RPMI7951 (cell line): Measurements from ENCODE around the gene RAD51B. TPM values are rescaled to one million over a fixed set of nuclear protein-coding genes. Genes with fewer than 3 reads are reported as not detected.
"Not testable (repeated sequence)": the region's sequence is repeated elsewhere in the genome, so short reads cannot be mapped to it uniquely, and the experiment has no call there.

Source experiments
- DNase-seq: peaks from one replicate; pipeline ENCODE4 v3.0.0-alpha.2; 2012; ENCODE audit warnings: low read depth
- total RNA-seq: library from RNA; depleted of rRNA; stranded (reverse); fragments of >200 nt; shearing (Covaris generic); gene quantifications from 2 replicates; pipeline ENCODE4 v1.2.3, GENCODE V29; 2014

The RAD51B gene
- total RNA-seq, 1 experiment from 2014 or later = 10.9 TPM

DNA sequence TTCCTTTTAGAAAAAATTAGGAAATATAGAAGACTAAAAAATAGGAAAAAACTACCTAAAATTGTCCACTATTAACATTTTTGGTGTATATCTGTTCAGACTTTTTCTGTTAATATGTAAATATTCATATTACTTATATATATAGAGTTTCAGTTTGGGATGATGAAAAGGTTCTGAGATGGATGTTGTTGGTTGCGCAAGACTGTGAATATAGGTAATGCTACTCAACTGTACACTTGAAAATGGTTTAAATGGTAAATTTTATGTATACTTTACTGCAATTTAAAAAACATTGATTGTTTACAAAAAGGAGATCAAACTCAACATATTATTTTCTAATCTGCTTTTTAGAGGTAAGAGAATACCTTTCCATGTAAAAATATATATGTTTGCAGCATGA lies 200.9 kb downstream of the RAD51B start:
- no peak for DNase-seq

DNA sequence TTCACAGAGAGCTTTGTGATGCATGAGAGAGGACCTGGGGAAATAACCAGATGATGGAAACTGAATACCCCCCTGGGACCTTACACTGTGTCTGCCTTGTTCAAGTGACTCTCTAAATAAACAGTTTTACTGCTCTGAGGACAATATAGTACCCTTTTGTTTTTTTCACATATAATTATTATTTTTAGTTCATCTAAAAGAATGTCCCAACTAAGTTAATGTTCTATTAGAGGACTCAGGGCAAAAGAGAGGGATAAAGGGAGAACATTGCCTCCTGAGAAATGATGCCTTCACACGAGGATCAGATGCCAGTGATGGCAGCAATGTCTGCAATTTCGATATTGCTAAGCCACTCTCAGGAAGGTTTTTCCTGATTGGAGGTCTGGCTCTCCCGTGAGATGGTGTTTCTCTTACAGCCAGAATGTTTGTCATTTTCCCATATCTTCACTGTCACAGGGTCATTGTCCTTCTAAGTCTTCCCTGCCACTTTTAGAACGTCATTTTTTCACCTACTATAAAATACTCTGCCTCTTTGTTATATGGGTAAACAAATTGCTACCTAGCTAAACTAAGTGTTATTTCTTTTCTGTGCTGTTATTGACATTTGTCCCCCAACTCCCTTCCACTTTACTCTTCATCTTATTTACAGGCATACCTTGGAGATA lies 201.6 kb downstream of the RAD51B start:
- DNase-seq = no peak

DNA sequence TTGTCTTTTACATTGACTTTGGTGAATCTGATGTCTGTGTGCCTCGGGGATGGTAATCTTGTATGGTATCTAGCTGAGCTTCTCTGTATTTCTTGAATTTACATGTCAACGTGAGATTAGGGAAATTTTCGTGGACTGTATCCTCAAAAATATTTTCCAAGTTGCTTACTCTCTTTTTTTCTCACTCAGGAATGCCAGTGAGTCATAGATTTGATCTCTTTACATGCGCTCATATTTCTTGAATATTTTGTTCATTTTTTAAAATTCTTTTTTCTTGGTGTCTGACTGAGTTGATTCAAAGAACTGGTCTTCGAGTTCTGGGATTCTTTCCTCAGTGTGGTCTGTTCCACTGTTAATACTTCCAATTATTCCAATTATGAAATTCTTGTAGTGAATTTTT lies 207.7 kb downstream of the RAD51B start:
- DNase-seq = peak; percentile 11

GRCh38 chr14:68028075-68028474 lies 208.5 kb downstream of the RAD51B start:
- DNase-seq = no peak

- DNase-seq = not testable (repeated sequence)
These were observed 211.4 kb downstream of the RAD51B start for GRCh38 chr14:68031011-68031410.

DNA sequence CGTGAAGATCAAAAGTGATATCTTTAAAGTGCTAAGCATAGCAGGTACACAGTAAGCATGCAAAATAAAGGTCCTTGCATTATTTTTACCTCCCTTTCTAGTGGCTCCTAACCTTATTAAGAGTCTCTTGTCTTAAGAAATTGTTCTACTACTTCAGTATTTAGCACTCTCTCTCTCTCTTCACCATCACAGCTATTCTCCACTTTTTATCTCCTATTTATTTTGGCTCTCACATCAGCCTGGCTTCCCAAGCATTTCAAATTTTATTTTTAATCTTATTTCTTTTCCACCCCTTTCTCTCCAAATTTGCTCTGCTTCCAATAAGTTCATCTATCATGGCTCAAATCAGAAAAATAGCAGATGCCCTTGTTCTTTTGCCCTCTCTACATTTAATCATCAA lies 212.6 kb downstream of the RAD51B start:
- DNase-seq = no peak

DNA sequence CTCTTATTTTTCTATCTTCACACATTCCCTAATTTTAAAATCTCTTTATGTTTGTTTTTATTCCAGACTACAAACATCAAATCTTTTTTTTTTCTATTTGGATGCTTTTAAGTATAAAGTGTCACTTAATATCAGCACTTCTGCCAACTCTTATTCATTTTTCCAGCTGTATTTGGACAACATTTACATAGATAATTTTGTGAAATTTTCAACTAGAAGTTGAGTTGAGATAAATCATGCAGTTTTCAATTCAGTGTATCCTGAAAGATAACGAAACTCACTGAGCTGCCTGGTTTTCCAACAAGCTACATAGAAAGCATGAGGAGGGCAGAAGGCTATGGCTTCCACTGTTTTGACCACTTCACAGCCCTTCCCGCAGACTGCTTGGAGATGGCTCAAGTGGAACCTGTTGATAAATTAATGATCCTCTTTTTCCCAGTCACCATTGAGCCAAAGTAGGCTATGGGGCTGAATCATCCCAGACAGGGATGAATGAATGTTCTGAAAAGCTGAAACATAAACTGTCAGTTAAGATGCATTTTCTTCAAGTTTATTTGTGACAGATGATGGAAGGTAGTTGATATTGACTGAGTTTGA lies 213.9 kb downstream of the RAD51B start:
- DNase-seq = no peak

- no peak for DNase-seq
These were observed 215.3 kb downstream of the RAD51B start for GRCh38 chr14:68034896-68035295.

DNA sequence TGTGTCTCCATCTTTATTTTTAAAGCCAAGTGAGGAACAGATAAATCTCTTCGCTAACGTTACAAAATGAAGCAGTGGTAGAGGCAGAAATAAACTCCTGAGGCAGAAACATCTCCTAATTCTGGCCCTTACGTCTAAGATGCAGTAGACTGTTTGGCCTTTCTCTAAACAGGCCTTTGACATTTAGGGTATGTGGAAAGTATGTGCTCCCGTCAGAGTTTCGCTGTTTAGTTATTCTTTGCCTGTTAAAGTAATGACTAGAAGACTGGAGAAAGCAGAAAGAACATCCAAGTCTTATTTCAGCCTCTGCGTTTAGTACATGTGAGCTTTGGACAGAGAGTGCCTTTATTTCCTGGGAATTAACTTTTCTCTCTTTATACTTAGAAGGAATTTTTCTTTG lies 216.6 kb downstream of the RAD51B start:
- DNase-seq = no peak

DNA sequence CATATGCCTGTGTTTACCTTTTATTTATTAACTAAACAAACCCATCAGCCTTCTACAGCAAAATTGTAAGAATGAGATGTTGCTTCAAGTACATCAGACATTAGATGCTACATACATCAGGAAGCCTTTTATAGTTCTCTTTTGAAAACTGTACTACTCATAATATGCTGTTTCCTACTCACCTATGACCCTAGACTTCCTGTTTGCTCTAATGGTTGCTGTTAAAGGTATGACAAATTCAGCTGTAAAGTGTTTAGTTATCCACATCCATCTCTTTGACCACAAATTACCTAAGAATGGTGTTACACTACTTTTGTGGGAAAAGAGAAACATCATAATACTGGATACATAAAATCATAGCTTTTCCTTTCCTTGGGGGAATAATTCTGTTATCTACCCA lies 220.0 kb downstream of the RAD51B start:
- no peak for DNase-seq

GRCh38 chr14:68040633-68041369 lies 221.2 kb downstream of the RAD51B start:
- DNase-seq = no peak

DNA sequence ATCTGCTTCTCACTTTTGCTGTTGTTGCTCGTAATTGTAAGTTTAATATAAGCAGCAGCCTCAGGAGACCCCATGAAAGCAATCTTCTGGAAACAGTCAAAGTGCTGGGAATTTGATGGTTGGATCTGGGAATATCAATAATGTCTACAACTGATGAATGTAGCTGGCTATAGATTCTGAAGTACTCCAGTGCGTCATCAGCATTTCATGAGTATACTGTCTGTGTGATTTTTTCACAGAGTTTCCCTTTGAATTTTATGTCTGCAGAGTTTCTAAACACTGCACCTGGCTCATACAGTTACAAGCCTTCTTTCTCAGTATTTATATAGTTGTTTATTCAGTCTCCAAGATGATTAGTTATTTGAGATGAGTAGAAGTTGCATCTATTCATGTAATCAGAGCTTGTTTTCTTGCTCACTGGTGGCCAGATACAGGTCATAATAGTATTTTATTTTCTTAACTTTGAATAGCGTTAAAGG lies 222.3 kb downstream of the RAD51B start:
- no peak for DNase-seq

DNA sequence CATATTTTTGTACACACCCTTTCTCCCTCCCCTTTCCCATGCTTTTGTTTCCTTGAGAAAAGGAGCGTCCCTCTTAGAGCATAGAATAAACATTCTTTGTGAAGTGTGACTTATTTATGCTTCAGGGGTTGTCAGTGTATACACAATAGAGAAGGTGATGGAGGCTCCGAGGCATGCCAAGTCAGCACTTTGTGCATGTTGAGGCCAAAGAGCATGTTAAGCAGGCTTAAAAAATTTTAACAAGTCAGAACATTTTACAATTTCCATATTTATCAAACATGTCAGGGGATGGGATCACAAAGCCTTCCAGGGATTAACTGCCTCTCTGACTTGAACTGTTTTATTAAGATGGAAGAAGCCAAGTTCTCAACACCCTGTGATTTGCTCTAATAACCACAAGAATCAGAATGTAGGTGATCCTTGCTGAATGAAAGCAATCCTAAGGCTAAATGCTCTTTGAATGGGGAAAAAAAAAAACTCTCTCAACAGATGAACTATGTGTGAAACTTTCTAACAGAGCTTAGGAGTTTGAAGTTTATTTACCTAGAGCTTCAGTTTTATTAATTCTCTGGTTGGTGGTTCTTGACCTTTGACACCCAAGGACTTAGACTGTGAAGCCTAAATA lies 223.1 kb downstream of the RAD51B start:
- no peak for DNase-seq

DNA sequence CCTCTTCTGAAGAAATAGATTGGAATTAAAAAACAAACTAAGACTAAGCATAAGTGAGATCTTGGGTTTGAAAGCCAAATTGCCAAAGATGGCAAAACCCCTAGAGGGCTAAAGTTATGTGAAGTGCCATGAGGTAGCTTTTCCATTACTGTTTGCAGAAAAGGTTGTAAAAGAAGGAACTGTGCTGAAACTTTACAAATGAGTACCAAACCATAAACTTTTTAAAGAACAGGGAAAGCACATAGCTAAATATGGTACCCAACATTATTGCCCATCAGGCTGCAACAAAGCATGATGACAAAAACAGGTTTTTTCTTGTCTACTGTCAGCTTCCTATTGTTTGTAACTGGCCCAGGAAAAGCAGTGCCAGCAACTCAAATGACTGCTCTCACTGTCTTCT lies 224.2 kb downstream of the RAD51B start:
- DNase-seq = no peak

DNA sequence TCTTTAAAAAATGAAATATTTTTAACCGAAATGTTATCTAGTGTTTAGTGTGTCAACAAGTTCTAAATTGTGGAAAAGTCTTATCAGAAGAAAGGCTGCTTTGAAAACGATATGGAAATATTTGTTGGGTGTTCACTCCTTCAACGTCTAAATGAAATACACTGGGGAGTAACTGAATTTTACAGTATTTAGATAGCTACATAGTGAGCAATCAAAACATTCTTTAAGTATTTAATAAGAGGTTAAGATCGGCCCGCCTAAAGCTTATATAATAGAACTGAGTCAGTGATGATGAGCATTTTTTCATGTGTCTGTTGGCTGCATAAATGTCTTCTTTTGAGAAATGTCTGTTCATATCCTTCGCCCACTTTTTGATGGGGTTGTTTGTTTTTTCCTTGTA lies 228.3 kb downstream of the RAD51B start:
- no peak for DNase-seq

GRCh38 chr14:68048815-68049214 lies 229.2 kb downstream of the RAD51B start:
- not testable (repeated sequence) for DNase-seq

DNA sequence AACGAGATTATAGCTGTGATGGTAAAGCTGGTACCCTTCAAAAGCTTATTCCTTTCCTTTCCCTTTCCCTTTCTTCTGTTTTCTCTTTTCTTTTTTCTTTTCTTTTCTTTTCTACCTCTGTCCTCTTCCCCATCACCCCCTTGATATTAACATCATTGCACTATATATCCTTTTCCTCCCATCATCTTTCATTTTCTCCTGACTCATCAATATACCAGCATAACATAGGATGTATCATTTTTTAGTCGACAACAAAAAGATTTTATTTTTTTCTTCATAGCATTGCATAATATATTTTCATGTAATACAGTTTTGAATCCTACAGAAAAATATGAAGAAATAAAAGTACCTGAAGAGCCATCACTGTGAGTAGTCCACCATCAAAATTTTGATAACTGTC lies 230.6 kb downstream of the RAD51B start:
- DNase-seq = no peak

DNA sequence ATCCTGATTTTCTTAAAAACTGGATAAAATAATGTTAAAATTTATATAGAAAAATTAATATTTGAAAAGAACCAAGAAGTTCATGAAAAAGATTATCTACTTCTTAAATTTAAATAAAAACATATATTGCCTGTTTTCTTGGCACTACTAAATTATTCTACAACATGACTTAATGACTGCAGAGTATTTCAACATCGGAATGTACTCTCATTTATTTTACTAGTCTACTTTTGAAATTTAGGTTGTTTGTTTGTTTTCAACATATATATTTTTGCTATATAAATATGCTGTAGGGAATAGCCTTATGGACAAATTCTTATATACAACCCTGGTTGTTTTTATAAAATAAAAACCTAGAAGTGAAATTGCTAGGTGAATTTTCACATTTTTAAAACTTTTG lies 231.6 kb downstream of the RAD51B start:
- no peak for DNase-seq

- no peak for DNase-seq
These were observed 240.6 kb downstream of the RAD51B start for GRCh38 chr14:68060198-68060597.

DNA sequence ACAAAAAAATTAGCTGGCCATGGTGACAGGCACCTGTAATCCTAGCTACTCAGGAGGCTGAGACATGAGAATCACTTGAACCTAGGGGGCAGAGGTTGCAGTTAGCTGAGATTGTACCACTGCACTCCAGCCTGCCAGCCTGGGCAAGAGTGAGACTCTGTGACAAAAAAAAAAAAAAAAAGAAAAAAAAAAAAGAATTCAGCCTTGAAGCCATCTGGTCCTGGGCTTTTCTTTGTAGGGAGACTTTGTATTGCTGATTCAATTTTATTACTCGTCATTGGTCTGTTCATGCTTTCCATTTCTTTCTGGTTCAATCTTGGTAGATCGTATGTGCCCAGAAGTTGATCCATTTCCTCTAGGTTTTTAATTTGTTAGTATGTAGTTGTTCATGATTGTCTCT lies 243.1 kb downstream of the RAD51B start:
- no peak for DNase-seq

GRCh38 chr14:68065322-68065721 lies 245.7 kb downstream of the RAD51B start:
- DNase-seq = no peak

- DNase-seq = peak; percentile 15
These were observed 255.3 kb downstream of the RAD51B start for GRCh38 chr14:68074765-68075381.
